Measurements from ENCODE around the gene DYTN. TPM values are rescaled to one million over a fixed set of nuclear protein-coding genes. Genes with fewer than 3 reads are reported as not detected.

Gene DYTN
- total RNA-seq, 1 donor: not detected

DNA sequence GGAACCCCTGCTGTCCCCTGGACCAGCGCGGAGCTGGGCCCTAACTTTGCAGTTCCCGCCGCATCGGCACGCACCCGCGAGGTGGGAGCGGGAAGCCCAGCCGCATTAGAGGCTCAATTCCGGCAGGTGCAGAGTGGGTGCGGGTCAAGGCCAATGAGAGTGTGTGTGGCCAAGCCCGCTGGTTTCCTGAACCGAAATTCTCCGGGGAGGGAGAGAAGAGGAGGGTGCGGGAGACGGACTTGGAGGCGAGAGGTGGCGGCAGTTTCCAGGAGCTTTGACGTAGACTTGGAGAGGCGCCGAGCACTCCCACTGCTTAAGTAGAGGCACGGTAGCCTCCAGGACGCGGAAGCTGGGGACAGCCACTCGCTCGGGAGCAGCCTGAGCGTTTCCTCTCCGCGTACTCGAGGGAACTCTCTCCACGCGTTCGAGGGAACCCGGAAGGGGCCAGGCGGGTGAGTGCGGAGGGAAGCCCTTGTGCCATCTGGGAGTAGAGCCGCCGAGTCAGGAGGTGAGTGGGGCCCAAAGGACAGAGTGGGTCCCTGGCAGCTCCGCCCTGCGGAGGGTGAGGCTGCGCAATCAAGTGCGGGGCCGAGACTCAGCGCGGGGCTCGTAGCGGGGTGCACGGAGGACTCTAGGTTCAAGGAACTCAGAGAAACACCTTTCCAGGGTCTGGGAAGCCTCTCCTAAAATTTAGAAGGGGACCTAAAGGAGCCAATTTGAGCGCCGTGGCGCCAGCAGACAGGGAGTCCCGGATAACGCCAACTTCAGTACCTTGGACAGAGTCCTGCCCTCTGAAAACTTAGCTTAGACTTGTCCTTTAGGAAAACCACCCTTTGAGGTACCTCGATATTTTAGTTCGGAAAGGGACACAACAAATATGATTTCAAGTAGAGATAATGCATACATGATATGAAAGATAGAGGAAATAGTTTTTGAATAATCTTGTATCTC is 75.8 kb downstream of the DYTN start, which contains the start of gene FAM237A:
TSS of gene FAM237A (plus strand) at position 413 of the 951 bp plus-strand sequence. CDS start 1,750 bp downstream, outside the sequence.
- H3K4me1 ChIP-seq (ENCODE audit: insufficient read depth, low read length): no peaks in the 10 kb centered on the region
- H3K4me3 ChIP-seq (ENCODE audit: insufficient read depth, low read length): no peak within 1 kb of the TSS
- H3K27me3 ChIP-seq (ENCODE audit: insufficient read depth, low read length): peaks cover 12% of the 10 kb centered on the region
- H3K27ac ChIP-seq (ENCODE audit: low read depth, low read length): no peak within 1 kb of the TSS
- no peaks in the 10 kb centered on the region for H3K36me3 ChIP-seq (ENCODE audit: insufficient read depth, low read length)
- no peak within 1 kb of the TSS for H3K4me2 ChIP-seq (ENCODE audit: insufficient read depth, low read length)
- H4K20me1 ChIP-seq (ENCODE audit: insufficient read depth, low read length): no peaks in the 10 kb centered on the region
- TF ChIP-seq, protein P1, sequence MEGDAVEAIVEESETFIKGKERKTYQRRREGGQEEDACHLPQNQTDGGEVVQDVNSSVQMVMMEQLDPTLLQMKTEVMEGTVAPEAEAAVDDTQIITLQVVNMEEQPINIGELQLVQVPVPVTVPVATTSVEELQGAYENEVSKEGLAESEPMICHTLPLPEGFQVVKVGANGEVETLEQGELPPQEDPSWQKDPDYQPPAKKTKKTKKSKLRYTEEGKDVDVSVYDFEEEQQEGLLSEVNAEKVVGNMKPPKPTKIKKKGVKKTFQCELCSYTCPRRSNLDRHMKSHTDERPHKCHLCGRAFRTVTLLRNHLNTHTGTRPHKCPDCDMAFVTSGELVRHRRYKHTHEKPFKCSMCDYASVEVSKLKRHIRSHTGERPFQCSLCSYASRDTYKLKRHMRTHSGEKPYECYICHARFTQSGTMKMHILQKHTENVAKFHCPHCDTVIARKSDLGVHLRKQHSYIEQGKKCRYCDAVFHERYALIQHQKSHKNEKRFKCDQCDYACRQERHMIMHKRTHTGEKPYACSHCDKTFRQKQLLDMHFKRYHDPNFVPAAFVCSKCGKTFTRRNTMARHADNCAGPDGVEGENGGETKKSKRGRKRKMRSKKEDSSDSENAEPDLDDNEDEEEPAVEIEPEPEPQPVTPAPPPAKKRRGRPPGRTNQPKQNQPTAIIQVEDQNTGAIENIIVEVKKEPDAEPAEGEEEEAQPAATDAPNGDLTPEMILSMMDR (IDR thresholded peaks at IDR 0.05; ENCODE audit: extremely low read depth, low read depth, low read length): no peak
- H2AFZ ChIP-seq (ENCODE audit: low read length): no peak within 1 kb of the TSS
- DNase-seq (ENCODE audit: insufficient read length, low spot score, missing footprints): peak; percentile 80
- H3K9me3 ChIP-seq (ENCODE audit: low read depth, low read length): no peaks in the 10 kb centered on the region
- H3K79me2 ChIP-seq (ENCODE audit: insufficient read depth, low read length): no peaks in the 10 kb centered on the region

DNA sequence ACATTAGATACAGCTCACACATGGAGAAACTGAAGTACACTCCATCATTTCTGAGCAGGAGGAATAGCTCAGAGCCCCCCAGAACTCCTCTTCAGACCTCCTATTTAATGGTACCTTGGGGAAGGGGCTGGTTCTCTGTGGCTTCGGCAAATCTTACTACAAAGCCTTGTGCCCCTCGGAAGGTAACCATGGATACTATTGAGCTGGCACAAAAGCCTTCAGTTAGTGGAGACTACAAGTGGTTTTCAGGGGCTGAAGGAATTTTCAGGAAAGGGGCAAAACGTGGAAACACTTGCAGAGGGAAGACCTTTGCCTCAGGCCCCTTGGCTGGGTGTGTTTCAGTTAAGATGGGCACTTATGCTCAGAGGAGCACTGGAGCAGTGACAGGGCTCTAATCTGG is 77.0 kb downstream of the DYTN start:
- no peaks in the 10 kb centered on the region for H3K9me3 ChIP-seq (ENCODE audit: low read depth, low read length)
- no peaks in the 10 kb centered on the region for H3K36me3 ChIP-seq (ENCODE audit: insufficient read depth, low read length)
- no peaks in the 10 kb centered on the region for H3K4me1 ChIP-seq (ENCODE audit: insufficient read depth, low read length)
- no peaks in the 10 kb centered on the region for H3K79me2 ChIP-seq (ENCODE audit: insufficient read depth, low read length)
- no peaks in the 10 kb centered on the region for H4K20me1 ChIP-seq (ENCODE audit: insufficient read depth, low read length)
- no peak overlapping the region for H2AFZ ChIP-seq (ENCODE audit: low read length)
- peaks cover 12% of the 10 kb centered on the region for H3K27me3 ChIP-seq (ENCODE audit: insufficient read depth, low read length)
- peak; percentile 41 for DNase-seq (ENCODE audit: insufficient read length, low spot score, missing footprints)
- no peak overlapping the region for H3K4me3 ChIP-seq (ENCODE audit: insufficient read depth, low read length)
- TF ChIP-seq, protein P1 (IDR thresholded peaks at IDR 0.05; ENCODE audit: extremely low read depth, low read depth, low read length): no peak
- H3K4me2 ChIP-seq (ENCODE audit: insufficient read depth, low read length): no peak overlapping the region
- H3K27ac ChIP-seq (ENCODE audit: low read depth, low read length): no peak overlapping the region

DNA sequence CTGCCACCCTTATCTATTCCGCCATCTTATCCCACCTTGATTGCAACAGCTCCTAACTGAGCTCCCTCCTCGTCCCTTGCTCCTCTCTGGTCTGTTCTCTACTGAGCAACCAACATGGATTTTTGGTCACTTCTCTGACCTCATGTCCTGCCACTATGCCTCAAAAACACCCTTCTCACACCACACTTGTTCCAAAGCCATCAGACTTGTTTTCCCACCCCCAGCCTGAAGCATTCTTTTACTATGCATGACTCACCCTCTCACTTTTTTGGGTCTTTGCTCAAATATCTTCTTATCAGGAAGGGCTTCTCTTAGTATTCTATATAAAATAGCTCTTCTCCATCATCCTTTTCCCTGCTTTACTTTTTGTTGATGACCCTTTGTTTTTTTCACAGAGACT is 78.6 kb downstream of the DYTN start:
- Histone ChIP-seq H3K27ac (ENCODE audit: low read depth, low read length) (no peak overlapping the region), H2AFZ (ENCODE audit: low read length) (no peak overlapping the region), H3K27me3 (ENCODE audit: insufficient read depth, low read length) (peaks cover 12% of the 10 kb centered on the region), H3K79me2 (ENCODE audit: insufficient read depth, low read length) (no peaks in the 10 kb centered on the region), H3K36me3 (ENCODE audit: insufficient read depth, low read length) (no peaks in the 10 kb centered on the region), H3K4me2 (ENCODE audit: insufficient read depth, low read length) (no peak overlapping the region), H3K9me3 (ENCODE audit: low read depth, low read length) (no peaks in the 10 kb centered on the region), H3K4me1 (ENCODE audit: insufficient read depth, low read length) (no peaks in the 10 kb centered on the region), H4K20me1 (ENCODE audit: insufficient read depth, low read length) (no peaks in the 10 kb centered on the region), H3K4me3 (ENCODE audit: insufficient read depth, low read length) (no peak overlapping the region)
- no peak for DNase-seq (ENCODE audit: insufficient read length, low spot score, missing footprints)
- TF ChIP-seq, protein P1 (IDR thresholded peaks at IDR 0.05; ENCODE audit: extremely low read depth, low read depth, low read length): no peak

DNA sequence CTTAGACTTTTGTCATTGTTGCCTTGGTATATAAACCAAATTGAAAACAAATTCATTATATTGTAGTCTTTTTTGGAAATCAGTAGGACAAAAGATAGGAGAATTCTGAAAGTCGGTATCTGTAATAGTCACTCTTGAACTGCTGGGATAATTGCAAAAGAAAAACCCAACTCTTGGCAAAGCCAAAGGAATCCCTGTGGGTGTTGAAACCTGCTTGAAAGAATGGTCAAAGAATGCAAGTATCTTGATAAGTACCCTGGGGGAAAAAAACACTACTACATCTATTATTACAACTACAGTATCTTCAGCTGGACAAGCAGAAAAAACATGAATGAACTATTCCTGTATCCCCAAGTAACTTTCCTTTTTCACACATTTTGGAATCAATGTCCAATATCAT is 83.2 kb downstream of the DYTN start:
- H3K4me2 ChIP-seq (ENCODE audit: insufficient read depth, low read length): no peak overlapping the region
- H3K79me2 ChIP-seq (ENCODE audit: insufficient read depth, low read length): no peaks in the 10 kb centered on the region
- H2AFZ ChIP-seq (ENCODE audit: low read length): no peak overlapping the region
- H3K4me3 ChIP-seq (ENCODE audit: insufficient read depth, low read length): no peak overlapping the region
- TF ChIP-seq, protein P1 (IDR thresholded peaks at IDR 0.05; ENCODE audit: extremely low read depth, low read depth, low read length): no peak
- H3K9me3 ChIP-seq (ENCODE audit: low read depth, low read length): no peaks in the 10 kb centered on the region
- no peak overlapping the region for H3K27ac ChIP-seq (ENCODE audit: low read depth, low read length)
- no peaks in the 10 kb centered on the region for H4K20me1 ChIP-seq (ENCODE audit: insufficient read depth, low read length)
- DNase-seq (ENCODE audit: insufficient read length, low spot score, missing footprints): no peak
- H3K27me3 ChIP-seq (ENCODE audit: insufficient read depth, low read length): no peaks in the 10 kb centered on the region
- H3K4me1 ChIP-seq (ENCODE audit: insufficient read depth, low read length): no peaks in the 10 kb centered on the region
- no peaks in the 10 kb centered on the region for H3K36me3 ChIP-seq (ENCODE audit: insufficient read depth, low read length)

All from osteoblast (primary cell).